NCI-H1417 (cell line): ENCODE results near the gene ADO.
A peak's percentile ranks its signal among the peaks of the same experiment; 100 is the strongest.
"Not testable (repeated sequence)": the region's sequence is repeated elsewhere in the genome, so short reads cannot be mapped to it uniquely, and the experiment has no call there.

Experiments
- DNase-seq, 3 experiments: peaks; one replicate each; lab custom pipeline; 2025; lab: John Stamatoyannopoulos, UW

ADO gene

DNA sequence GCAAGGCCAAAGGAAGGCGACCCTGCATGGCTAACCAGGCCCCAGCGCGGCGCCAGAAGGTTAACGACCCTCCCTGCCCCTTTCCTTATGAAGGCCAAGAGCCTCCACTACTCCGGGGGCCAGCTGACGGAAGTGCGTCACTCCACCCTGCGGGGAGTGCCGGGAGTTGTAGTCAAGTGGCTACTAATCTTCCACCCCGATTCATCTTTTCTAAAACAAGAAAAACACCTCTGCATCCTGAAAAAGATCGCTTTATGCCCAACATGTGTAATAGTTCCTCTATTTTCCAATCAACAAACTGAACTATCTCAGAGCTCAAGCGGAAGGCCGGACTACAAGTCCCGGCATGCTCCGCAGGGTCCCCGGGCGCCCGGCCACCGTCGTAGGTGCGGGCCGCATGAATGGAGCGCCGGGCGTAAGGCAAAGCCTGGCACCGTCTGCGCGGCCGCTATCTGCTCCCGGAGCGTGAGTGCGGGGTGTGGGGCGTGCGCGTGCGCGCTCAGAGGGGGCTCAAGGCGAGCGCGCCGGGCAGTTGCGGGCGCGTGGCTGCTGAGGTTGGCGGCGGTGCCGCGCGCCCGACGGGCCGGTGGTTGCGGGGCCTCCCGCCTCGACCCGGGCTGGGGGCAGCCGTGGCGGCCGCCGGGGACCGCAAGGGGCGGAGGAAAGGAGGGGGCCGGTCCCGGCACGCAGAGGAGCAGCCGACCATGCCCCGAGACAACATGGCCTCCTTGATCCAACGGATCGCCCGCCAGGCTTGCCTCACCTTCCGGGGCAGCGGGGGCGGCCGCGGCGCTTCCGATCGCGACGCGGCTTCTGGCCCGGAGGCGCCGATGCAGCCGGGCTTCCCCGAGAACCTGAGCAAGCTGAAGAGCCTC, at the start of gene ADO:
Gene ADO, plus strand, starts transcription at position 365 of the 875 bp plus-strand sequence. Its CDS starts 340 bp downstream, at position 705.
- DNase-seq = peak; percentile 74 to 94 (median 88)

DNA sequence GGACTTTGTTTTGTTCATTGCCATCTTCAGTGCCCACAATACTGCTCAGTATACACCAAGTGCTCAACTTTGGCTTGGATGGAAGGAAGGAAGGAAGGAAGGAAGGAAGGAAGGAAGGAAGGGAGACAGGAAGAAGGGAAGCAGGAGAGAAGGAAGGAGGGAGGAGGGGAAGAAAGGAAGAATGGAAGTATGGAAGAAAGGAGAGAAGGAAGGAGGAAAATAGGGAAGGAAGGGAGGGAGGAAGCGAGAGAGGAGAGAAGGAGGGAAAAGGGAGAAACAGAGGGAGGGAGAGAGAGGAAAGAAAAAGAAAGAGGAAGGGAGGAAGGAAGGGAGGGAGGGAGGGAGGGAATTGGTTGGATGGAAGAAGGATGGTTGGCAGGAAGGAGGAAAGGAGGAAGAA, 49.6 kb upstream of the ADO start:
- no peak for DNase-seq

DNA sequence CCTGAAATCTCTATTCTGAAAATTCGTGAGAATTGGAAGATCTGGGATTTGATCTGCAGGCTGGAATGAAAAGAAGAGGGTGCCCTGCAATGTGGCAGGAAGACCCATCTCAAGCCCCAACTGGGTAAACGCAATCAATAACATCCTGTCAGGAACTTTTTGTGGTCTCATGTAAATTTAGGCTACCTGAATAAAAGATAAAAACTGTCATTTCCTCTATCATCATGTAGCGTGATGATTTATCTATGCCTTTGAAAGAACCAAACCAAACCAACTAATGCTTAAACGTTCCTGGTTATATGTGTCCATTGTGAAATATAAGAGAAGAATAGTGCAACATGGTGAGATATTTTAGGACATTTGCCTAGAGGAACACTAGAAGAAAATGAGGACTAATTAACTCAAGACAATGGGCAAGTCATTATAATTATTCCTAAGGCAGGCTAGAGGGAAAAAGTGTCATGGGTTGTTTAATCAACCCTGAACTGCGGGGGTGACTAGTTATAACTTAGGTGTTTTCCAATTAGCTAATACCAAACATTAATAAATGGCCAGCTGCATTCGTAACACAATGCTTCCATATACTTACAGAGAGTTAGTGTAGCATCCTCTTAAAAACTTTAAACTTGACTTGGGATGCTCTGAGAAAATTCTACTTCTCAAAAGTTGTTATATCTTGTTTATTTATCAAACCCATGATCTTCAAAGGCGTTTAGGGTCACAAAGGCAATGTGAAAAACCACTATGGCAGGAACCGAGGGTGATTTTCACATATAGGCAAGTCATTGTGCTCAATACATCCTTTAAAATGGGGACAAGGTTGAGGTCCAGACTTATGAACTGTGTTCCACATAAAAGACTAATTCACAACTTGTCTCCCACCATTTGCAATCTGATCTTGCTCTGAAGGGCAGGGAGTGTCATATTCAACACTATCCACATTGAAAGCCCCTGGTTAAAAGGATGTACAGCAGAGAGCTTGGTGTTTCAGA, 48.6 kb upstream of the ADO start:
- DNase-seq = no peak

DNA sequence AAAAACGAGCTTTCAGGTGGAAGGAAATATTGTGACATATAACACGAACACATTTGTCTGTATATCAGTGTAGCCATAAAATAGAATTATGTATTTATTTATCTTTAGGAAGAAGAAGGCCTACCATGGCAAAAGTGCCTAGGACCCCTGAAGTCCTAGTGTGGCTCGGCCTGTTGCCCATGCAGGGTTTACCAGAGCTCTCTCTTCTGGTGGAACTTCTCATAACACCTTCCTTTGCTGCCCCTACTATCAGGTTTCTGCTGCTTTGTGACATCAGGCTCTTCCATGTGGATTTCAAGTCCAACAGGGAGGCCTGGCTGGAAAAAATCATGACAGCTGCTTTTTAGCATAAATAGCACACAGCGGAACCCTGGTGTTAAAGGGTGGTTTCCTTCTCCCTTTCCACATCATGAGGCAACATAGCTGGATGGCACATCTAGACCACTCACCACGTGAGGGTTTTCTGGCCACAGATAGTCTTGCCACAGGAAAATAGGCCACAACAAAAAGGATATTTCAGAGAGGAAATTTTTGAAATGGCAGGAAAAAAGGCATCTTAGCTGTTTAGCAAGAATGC, 44.8 kb upstream of the ADO start:
- DNase-seq = no peak

DNA sequence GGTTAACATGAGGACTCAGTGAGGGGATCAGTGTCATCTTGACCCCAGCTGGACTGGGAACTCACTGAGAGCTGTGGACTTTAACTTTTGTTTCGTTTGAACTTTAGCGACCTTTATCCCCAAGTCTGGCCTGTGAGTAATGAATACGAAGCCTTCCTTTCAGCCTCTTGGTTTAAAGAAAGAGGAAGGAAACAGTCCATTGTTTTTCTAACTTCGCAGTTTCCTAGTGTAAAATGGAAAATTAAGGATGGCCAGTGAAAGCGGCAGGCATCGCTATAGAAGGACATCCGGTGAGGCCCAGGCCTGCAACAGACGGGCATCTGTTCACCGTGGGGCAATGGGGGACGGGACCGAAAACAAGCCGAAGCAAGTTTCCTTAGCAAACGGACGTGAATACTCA, 44.1 kb upstream of the ADO start:
- DNase-seq = no peak

DNA sequence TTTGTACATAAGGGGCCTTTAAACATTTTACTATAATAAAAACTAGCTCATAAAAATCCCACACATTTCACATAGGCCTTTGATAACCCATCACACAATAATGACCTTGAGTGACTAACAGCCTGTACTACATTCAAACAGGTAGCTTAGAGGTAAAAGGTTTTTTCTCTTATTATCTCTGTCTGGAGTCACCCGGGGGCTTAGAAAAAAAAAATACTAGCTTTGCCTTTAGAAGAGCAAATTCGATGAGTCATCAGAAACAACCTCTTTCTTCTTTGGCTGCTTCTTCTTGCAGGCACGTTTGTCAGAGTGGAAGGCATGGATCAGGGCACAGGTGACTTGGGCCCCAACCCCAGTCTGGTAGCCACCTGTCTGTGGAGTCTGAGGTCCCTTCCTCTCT, 43.4 kb upstream of the ADO start:
- no peak for DNase-seq

DNA sequence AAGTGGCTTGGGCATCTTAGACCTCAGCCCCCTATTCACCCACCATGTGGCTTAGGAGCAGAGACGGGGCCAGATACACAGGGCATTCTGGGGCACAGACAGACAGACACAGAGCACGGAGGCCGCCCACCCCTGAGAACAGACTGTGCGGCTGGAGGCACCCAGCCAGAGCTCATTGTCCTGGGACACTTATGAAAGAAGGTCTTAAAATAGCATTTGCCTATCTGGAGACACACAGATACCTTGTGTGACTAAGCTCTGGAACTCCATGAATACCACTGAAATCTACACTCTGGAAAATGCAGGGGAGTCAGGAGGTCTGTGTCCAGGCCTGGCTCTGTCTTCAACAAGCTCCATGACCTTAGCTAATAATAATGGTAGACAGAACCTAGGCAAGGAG, 41.4 kb upstream of the ADO start:
- DNase-seq = no peak

DNA sequence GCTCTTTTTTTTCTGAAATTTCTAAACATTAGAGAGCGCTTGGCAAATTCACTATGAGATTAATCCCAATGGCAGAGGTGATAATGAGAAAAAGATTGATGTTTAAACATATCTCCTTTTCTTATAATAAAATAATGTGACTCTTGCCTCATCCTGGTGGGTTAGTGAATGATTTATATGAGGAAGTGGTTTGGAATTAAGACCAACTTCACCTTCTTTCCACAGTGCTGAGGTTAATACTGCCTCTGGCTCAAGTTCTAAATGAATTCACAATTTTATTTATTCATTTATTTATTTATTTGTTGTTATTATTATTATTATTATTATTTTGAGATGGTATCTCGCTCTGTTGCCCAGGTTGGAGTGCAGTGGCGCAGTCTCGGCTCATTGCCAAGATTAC, 40.5 kb upstream of the ADO start:
- no peak for DNase-seq

DNA sequence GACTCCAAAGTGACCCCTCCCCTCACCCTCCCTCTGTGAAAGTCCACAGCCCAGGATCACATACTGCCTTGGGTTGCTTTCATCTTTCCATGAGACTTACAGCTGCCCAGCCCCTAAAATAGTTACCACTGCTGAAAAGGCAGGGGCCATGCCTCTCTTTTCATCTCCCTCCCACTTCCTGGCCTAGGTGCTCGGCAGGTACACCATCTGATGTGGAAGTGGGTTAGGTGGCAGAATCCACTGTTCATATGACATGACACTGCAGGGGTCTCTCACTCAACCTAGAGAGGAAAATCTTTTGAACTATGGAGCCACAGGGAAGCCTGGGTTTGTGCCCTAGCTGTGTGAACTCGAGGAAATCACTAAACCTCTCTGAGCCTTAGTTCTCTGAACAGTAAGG, 38.8 kb upstream of the ADO start:
- no peak for DNase-seq

DNA sequence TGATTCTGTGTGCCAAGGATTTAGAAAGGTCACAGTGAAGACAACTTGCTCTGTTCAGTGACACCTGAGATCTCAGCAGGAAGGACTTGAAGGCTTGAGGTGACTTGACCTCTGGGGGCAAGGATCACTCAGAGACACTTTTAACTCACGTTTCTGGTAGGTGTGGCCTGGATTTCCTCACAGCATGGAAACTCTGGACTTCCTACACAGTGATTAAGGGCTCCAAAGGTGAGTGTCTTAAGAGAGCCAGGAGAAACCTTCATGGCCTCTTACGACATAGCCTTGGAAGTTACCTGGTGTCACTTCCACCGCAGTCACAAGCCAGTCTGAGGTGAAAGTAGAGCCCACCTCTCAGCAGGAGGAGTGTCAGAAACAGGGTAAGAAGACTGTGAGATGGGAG, 38.1 kb upstream of the ADO start:
- DNase-seq = no peak

DNA sequence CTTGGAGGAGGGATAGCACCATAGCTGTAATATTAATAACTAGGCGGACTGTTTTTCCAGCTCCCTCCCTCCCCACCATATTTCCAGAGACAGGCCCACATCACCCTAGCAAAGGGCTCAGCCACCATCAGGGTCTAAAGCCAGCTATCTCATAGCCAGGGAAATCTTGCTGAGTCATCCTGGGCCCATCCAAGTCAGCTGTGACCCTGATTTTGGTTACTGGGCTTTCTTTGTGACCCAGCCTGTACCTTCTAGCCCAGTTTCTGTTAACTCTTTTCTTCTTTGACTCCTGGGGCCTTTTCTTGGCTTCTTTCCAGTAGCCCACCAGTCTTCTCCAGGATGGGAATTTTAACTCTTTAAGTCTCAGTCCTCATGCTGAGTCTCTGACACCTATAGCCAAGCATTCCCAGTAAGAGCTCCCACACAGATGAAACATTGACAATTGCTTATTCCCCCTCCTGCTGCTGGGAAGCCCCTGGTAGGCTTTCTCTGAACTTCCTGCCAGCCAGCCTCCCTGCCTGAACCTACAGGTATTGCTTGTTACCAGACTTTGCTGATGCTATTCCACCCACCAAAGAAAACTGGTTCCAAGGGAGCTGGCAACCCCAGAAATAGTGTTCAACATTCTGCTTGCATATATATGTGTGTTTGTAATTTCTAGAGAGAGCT, 34.8 kb upstream of the ADO start:
- no peak for DNase-seq

DNA sequence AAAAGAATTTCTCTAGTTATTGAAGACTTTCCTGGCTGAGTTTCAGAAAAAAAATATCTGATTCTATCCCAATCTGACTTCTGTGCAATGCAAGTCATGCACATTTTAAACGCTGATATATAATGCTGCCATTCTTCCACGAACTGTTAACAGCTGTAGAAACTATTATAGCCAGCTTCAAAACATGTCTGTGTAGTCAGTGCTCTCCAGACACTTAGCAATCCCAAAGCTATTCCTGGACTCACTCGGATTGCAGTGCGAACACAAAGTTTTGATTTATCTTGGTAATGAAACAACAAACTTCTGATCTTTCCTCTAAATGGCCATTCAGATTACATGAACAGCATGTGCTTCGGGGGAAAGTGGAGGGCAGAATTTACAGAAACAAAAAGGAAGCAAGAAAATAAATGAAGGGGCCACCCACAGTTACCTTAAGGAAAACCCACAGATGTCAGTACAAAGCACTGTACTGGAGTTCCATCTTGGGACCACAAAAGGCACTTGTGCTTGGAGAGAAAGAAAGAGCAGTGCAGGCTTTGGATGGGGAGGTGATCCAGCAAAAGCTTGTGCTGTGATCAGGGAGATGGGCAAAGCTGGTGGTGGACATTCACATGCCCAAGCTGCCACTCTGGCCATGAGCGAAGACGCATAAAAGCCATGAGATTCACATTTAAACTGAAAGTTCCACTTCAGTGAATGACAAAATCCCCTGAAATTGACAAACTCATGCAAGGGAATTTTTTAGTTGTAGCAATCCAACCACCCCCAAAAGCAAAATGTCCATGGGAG, 32.1 kb upstream of the ADO start:
- DNase-seq = no peak

DNA sequence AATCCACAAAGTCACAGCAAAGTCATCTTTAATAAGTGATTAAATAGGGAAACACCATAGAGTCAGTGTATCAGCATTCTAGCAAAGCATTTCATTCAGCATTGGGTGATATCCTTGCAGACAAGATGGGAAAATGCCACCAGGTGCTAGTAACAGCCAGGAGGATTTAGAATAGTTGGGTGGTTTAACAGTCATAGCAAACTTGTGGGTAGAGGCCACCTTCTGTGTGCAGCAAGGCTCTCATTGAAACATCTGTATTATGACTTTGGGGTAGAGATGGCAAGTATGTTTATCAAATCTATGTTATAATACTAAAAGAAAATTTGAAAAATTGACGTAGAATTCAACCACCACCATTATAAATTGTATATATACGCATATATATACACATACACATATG, 26.4 kb upstream of the ADO start:
- DNase-seq = no peak

DNA sequence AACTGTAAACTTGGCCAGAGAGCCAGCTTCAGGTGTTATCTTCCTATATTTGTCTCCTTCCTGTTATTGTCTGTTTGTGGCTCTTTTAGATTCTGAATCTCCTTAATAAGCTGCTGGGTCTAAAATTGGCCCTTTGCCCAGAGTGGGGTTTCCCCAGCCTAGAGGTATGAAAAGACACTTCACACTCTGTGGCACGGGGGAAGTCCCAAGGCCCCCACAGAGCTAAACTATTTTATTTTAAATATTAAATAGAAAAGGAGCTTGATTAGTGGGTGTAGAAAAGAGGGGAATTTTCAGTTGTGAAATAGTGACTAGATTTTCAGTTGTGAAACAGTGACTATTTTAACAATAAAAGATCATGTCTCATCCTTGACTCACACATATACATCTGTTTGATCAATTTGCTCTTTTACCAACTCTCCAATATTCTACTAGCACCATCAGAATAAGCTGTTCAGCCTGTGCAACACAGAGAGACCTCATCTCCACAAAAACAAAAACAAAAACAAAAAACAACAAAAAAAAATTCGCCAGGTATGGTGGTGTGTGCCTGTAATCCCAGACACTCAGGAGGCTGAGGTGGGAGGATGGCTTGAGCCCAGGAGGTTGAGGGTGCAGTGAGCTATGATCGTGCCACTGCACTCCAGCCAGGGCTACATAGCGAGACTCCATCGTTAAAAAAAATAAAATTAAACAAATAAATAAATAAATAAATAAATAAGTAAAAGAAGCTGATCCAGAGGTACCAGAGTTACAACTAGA, 24.9 kb upstream of the ADO start:
- DNase-seq = peak in 1 of 3 experiments; percentile 11

DNA sequence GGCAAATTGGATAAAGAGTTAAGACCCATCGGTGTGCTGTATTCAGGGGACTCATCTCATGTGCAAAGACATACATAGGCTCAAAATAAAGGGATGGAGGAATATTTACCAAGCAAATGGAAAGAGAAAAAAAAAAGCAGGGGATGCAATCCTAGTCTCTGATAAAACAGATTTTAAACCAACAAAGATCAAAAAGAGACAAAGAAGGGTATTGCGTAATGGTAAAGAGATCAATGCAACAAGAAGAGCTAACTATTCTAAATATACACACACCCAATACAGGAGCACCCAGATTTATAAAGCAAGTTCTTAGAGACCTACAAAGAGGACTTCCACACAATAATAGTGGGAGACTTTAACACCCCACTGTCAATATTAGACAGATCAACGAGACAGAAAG, 20.0 kb upstream of the ADO start:
- DNase-seq = not testable (repeated sequence)

DNA sequence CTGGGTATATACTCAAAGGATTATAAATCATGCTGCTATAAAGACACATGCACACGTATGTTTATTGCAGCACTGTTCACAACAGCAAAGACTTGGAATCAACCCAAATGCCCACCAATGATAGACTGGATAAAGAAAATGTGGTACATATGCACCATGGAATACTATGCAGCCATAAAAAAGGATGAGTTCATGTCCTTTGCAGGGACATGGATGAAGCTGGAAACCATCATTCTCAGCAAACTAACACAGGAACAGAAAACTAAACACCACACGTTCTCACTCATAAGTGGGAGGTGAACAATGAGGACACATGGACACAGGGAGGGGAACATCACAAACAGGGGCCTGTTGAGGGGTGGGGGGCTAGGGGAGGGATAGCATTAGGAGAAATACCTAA, 16.2 kb upstream of the ADO start:
- DNase-seq = not testable (repeated sequence)

DNA sequence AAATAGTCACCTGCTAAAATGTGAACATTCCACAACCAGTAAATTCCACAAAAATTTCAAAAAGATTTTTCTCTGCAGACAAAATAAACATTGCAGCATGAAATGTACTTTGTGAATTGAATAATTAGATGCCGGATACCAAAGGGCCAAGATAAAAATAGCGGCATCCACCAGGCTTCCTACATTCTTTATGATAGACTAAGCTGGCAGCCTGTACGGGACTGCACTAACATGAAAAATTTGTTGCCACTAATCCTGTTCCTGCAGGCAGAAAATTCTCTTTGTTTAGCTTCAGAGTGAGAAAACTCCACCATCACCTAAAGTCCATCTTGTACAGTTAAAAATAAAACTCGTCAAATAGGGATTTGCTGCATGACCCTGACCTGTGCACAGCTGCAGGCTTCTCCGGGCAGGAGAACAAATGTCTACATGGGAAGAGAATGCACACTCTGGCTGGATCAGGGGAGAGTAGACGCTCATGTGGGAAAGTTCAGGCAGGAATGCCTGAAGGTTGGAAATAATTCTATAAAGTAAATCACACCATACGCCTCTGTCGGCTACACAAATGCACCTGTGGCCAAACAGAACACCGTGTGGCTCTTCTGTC, 15.6 kb upstream of the ADO start:
- DNase-seq = no peak

DNA sequence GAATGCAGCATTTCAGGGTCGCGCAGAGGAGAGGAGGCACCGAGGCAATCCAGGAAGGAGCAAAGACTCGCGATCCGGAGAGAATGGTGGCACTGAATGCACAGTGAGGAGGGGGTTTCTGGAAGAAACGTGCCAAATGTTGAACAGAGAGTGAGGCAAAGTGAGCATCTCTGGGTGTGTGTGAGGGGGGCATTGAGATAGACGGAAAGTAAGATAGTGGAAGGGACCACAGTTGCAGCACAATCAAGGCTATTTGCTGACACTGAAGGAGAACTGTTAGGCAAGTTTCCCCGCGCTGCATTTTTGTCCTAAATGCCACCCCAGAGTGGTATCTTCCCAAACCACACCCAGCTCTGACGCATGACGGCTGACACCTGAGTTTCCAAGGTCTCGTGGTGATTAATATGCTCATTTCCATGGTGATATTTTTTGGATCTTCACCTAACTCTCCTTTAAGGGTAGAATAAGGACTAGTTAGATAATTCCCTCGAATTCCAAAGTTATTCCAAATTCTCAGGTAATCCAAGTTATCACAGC, 14.4 kb upstream of the ADO start:
- no peak for DNase-seq

DNA sequence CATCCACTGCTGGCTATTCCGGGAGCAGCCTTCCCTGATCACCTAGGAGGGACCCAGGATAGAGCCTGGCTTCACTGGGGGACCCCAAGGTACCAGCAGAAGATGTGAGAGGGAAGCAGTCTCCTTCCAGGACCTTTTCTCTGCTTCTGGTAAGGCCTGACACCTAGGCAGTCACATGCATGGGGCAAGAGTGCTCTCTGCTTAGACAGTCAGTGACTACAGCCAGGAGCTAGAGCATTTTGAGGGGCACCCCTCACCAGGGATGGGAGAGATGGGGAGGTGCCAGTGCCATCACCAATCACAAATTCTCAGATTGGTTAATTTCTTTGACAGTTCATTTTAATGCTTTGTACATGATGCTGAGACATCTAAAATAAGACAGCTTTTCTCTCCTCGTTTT, 13.9 kb upstream of the ADO start:
- no peak for DNase-seq

DNA sequence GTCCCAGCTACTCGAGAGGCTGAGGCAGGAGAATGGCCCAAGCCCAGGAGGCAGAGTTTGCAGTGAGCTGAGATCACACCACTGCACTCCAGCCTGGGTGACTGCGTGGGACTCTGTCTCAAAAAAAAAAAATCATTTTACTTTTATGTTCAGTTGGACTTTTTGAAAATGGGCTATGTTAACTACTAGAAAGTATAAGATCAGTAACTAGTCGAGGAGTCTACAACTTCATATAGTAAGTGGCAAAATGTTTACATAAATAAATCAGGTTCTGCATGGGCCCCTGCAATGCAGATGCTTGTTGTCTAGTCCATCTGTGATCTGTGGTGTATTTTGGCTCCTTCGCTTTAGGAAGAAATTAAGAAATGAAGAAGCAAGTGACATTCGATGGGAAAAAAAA, 12.3 kb upstream of the ADO start:
- no peak for DNase-seq
